Hematopoietic multipotent progenitor cell treated with erythropoietin and hydrocortisone succinate and interleukin-3 and kit ligand, for 8 days (in vitro differentiated cells): ENCODE results near the gene ALOXE3.

Experiments used
- DNase-seq: peaks from one replicate; pipeline ENCODE4 v3.0.0-alpha.2; 2015

ALOXE3 gene

DNA sequence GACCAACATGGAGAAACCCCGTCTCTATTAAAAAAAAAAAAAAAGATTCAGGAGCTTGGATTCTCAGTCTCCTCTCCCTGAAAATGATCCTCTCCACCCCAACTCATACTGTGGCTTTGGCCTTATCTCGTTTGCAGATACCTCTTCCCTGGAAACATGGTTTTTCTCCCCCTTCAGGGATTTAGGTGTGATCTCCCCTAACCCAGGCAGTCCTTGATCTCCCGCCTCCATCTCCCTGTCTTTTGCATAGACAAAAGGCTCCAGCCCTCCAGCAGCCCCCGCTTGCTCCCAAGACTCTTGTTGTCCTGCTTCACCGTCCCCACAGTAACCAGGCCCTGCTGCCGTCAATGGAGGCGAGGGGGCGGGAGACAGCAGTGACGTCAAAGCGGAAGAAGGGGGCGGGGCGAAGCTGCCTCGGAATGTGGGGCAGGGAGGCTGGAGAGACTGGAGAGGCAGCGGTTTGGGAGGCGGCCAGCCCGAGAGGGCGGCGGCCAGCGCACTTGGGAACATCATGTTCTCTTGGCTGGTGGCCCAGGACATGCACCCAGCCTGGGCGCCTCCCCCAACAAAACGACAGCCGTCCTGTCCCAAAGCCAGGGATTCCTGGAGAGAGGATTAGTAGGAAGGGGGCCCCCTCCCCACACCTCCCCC is 35.8 kb upstream of the ALOXE3 start:
- peak; percentile 98 for DNase-seq

DNA sequence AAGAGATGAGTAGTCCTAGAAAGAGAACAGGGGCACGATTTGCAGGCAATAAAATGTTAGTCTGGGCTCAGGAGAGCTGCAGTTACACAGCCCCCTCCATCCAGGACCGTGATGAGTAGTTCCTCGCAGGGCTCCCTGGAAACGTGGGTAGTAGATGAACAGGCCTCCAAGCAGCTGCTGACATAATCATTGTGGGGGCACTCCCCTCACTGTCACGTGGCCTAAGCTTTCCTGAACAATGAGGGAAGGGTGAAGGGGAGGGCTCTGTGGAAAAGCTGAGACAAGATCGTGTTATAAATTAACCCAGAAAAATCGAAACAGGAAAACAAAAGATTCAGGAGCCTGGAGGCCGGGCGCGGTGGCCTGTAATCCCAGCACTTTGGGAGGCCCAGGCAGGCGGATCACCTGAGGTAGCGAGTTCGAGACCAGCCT is 35.2 kb upstream of the ALOXE3 start:
- peak; percentile 89 for DNase-seq

DNA sequence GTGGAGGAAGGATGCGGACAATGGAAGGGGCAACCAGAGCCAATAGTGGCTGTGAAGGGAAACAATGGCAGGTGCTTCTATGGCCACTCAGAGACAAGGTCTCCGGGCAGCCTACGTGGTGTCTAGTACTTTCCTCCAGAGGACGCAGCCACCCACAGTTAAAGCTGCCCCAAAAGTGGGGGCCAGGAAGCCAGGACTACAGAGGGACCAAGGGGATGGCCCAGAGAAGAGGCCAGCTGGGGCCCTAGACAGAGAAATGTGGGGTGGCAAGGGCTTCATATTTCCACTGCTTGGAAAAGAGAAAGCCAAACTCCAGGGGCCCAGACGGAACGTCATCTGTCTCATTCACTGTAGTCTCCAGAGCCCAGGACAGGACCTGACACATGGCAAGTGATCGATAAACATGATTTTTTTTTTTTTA is 34.7 kb upstream of the ALOXE3 start:
- DNase-seq = no peak

DNA sequence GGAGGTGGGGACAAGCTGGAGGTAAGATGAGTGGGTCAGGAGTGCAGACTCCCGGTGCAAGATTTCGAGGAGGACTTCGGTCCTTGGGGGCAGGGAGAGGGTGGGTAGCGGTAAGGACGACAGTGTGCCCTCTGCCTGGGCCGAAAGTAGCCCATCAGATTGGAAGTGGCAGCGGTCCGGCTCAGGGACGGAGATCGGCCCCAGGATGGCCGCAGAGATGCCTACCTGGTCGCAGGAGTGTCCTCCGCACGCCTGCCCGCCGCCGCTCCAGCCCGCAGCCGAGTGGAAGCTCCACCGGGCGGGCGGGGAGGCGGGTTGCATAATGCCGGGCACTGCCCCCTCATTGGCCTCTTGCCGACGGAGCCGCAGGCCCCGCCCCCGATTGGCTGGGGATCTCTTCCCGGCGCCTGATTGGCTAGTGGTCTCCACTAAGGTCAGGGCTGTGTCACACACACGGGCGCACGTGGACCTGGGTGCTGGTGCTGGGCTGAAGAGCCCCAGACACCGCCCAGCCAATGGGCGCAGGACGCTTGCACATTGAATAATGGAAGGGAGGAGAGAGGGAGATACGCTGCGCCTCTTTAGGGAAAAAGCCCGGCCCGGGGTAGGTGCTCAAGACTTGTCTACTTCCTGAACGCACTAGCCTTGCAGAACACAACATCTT is 33.9 kb upstream of the ALOXE3 start, which contains the start of gene PER1:
Gene PER1, minus strand, starts transcription at position 293 of the 664 bp plus-strand sequence. CDS start 1,698 bp downstream, outside the sequence.
- DNase-seq = peak; percentile 98

DNA sequence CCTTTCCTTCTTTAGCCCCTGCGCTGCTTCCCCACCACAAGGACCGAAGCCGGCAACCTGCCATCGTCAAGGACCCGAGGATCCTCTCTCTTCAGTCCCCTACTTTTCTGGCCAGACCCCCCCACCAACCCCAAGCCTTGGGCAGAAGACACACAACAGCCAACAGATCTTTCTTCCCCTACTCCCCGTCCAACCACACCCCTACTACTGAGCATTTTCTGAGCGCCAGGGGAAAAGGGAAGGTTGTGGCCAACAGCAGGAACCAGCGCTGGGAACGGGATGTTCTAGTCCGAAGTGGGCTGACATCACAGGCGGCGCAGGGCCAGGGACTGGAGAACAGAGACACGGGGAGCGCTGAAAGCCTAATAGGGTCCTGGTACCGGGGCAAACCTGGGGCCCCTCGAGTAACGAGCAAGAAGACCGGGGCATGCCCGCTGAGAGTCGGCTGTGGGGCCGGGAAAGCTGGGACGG is 33.4 kb upstream of the ALOXE3 start:
- peak; percentile 38 for DNase-seq

DNA sequence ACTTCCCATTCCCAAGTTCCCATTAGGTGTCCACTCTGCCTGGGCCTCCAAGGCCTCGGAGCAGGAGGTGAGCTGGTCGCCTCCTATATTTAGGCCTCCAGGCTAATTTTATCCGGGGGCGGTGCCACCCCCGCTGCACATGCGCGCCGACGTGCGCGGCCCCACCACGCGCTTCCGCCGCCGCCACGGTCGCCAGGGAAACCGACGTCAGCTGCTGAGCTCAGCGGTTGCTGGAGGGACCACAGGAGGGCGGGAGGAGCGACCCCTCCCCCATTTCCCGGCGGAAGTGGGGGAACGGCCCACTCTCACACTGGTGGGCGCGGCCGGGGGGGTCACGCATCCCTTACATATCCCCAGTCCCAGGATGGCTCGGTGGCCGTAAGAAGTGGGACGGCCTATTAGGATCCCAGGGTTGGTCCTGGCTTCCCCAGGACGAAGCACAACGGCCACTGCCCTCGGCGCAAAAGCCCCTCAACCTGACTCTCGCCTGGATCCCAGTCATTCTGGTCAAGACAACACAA is 32.9 kb upstream of the ALOXE3 start:
- peak; percentile 71 for DNase-seq

DNA sequence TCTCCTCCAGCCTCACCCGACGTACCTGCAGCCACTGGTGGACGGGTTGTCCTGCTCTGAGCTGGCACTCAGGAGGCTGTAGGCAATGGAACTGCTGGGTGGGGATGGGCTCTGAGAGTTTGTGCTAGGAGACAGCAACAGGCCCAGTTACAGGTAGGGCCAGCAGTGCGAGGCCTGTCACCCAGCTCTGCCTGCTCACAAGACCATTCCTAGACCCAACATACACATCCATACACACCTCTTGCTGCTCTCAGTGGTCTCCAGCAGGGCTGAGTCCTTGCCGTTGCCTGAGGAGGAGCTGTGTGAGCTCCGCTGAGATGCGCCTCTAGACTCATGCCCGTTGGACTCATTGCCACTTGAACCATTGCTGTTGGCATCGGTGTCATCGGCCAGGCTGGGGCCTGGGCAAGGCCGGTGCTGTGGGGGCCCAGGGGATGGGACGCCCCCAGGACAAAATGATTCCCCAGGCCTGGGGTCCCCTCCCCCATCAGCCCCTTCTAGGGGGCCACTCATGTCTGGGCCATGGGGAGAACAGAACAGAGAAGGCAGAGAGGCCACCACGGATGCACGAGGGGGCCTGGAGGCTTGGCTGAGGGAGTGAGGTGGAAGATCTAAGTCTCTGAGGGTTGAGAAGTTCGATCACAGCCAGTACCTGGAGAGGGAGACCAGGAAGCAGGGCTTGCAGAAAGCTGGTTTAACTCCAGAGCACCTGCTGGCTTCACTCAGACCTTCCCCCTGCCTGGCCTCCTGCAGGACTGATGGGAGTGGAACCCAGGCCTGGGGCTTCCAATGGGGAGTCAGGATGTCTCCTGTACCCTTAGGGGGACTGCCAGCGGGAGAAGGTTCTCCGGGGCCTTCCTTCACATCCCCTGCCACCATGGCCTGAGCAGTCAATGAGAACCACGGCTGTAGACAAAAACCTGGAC is 32.1 kb upstream of the ALOXE3 start:
- DNase-seq = no peak

DNA sequence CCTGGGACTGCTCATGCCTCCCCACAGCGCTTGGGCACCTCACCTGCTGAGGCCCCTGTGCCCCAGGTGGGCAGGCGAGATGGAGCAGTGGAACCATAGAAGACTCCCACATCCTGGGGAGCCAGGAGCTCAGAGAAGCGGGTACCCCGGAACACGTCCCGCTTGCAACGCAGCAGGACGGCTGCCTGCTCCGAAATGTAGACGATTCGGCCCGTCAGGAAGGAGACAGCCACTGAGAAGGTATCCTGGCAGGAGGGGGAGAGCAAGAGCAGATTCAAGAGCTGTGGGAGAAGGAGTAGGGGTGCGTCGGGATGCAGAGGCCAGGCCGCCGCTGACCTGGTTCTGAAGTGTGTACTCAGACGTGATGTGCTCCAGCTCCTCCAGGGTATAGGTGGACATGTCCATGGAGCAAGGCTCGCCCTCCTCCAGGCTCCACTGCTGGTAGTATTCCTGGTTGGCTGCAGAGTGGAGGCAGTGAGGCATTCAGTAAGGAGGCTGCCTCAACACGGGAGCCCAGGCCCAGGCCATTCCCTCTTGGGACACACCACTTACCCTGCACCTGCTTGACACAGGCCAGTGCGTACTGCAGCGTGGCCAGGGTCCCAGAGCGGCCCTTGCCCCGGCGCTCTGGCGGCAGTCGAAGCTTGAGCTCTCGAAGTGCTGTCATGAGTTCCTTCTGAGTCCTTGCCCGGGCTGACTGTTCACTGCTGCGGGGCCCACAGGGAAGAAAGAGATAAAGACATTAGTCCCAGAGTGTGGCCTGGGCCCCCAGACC is 31.3 kb upstream of the ALOXE3 start:
- DNase-seq = no peak

DNA sequence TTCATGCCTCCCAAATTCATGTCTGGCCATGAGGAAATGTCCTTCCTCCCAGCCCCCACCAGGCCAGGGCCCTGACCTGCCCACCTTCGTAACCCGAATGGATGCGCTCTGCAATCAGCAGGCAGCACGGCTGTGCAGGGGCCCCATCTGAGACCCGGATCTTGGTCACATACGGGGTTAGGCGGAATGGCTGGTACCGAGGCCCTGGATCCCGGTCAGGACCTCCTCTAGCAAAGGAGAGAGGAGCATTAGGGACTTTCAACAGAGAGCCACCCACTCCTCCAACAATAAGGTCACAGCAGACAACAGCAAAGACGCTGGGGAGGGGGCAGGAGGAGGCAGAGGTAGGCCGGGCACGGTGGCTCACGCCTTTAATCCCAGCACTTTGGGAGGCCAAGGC is 30.2 kb upstream of the ALOXE3 start:
- DNase-seq = no peak

DNA sequence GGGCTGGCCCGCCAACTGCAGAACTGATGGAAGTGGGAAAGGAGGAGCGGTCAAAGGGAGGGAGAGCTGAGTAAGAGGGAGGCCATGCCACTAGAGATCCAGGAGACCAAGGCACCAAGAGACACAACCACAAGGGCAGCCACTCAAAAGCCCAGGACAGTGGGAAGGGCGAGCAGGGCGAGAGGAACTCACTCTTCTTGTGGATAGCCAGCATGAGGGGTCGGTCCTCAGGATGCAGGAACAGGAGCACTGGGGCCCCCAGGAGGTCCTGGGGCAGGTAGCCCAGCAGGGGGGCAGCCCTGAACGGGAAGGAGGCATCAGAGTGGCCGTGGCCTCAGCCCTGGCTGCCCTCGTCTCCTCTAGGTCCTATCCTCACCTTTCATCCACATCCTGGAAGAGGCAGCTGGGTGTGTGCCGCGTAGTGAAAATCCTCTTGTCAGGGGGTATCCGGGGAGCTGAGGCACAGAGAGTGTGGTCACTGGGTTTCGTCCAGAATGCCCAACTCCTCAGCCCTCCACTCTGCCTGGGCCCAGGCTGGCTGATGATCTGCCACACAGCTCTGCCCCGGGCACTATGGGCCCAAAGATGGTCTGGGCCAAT is 29.6 kb upstream of the ALOXE3 start:
- no peak for DNase-seq

DNA sequence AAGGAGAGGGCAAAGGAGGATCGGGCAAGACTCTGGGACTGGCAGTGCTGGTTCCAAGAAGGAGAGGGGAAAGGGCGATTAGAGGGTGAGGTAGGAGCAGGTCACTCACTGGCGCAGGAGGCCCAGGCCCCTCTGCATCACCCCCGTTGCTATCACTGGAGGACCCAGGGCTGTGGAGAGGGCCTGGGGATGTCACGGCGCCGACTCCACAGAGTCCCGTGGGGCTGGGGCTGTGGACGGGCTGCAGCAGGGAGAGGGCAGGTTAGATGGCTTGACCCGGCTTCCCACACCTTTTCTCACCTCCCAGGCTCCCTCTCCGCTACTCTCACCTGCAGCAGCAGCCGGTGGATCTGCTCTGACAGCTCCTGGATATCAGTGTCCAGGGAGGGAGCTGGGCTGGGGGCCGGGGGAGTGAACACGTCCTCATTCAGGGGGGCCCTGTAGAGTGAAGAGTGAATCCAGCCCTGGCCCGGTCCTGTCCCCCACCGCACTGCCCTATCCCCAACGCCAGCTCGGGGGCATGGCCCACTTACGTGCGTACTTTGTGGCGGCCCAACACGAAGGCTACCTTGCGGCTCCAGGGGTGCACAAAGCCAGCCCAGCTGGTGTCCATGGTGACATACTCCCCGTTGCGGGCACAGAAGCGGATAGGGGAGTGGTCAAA is 29.0 kb upstream of the ALOXE3 start:
- DNase-seq = no peak

DNA sequence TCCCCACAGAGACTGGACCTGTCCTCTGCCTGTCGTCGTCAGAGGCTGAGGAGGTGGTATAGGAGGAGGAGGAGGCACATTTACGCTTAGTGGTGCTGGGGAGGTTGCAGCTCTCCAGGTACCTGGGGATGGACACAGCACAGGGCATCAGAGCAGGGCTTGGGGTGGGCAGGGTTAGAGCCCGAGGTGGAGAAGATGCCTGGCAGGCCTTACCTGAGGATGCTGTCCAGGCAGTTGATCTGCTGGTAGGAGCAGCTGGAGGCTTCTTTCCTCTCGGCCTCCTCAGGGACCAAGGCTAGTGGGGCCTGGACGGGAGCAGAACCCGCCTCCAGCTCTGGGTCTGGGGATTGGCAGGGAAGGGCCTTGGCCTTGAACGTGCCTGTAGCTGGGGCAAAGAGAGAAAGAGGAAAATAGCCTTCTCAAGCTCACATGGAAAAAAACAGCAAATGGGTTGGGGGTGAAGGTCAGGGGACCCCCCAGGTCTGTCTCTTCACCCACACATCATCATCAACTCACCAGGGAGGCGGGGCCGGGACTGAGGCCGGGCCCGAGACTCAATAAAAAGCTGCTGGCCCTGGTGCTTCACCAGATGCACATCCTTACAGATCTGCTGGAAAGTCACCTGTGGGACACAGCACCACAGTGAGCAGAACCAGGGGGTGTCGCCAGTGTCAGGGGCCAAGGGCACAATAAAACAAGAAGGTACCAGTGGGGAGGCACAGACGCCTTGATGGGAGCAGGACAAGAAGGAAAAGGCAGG is 28.2 kb upstream of the ALOXE3 start:
- DNase-seq = no peak

DNA sequence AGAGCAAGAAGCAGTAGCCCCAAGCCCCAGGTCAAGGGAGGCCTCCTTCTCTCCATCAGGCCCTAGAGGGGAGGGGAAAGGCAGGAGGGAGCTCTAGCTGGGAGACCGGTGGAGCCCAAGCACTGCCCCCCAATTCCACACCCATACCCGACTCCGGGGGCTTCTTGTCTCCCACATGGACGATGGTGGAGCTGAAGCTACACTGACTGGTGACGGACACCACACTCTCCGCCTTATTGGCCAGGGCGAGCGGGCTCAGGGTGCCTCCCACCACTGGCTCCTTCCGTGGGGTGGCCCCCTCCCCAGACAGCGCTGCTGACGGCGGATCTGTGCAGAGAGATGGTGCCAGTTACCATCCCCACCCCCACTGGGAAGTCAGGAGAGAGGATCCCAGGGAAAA is 27.5 kb upstream of the ALOXE3 start:
- DNase-seq = no peak

DNA sequence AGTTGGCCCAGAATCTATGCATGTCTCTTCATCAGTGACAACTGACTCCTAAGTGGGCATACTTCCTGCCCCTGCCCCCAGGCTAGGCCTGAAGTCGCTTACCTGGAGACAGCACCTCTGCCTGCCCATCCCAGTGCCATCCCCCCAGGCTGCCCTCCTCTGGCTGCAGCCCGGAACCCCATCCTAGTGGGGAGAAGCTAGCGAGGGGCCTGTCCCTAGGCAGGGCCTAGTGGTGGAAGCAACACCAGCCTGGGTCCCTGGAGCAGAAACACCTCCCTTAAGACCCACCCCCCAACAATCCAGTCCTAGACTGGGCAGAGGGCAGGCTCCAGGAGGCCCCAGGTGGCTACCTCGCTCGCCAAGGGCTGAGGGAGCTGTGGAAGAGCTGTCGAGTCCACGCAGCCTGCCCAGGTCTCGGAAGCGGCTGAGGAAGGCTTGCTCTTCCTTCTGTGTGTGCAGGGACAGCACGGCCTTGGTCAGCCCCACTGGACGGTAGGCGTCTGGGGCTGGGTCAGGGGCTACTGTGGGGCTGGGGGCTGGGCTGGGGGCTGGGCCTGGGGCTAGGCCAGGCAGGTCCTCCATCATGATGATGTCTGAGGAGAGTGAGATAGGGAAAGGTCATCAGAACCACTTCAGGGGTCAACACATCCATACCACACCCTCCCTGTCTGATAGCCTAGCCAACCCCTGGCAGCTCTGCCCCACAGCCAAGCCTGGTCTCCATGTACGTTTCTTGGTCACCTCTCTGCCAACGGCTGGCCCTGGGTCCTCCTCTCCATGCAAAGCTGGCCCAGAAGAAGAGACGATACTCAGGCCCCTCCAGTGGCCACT is 26.3 kb upstream of the ALOXE3 start:
- no peak for DNase-seq

DNA sequence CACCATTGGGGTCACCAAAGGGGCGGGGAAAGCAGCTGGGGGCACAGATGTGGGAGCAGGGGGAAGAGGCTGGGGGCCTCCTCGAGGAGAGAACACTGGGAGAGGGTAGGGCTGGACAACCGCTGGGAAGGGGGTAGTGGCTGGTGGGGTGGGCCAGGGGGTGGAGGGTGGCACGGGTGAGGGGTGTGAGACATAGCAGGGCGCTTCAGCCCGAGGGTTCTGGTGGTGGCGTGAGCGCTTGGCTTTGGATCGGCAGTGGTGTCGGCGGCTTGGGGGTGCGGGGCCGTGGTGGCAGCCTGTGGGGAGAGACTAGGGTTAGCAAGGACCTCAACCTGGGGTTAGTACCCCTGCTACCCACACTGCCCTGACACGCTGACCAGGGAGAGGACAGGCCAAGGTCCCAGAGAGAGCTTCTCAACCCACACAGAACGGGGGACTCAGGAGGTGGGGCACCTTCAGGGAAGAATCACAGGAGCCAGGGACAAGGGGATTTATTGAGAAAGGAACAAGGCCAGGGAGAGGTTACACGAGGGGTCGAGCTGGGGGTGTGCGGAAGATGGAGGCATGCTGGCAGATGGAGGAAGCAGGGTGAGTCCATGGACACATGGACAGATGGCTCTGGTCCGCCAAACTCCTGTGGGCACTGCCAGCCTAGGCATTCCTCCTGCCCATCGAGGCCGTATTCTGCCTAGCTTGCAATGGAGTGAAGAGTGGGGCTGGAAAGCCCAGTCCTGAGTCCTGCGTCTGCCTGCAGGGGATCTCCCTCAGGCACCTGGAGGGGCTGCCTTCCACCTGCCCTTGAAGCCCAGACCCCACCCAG is 25.5 kb upstream of the ALOXE3 start:
- no peak for DNase-seq

DNA sequence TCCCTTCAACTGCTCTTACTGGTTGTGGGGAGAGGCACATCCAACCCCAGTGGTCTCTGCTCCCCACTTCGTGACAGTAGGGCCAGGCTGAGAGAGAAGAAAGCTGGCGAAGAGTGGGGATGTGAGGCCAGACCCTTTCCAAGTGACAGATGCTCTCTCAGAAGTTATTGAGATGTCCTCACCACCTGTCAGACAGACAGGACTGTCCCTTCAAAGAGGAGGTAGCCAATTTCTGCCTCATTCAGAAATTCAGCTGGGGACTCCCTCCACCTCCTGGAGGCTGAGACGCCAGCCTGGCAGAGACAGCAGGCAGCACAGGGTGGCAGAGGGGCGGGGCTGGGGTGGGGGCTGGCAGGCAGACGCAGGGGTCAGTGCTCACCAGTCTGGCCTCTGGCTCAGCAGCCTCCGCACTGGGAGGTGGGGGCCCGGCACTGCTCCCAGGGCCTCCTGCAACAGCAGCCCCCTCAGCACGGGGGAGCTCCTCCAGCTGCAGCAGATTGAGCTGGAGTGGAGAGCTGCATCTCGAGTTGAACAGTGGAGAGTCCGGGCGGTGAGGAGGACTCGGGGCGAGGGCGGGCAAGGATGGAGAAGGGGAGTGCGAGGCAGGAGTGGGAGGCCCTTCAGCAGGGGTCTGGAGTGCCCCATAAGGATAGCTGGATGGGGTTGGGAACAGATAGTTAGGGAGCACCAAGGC is 24.7 kb upstream of the ALOXE3 start:
- no peak for DNase-seq

DNA sequence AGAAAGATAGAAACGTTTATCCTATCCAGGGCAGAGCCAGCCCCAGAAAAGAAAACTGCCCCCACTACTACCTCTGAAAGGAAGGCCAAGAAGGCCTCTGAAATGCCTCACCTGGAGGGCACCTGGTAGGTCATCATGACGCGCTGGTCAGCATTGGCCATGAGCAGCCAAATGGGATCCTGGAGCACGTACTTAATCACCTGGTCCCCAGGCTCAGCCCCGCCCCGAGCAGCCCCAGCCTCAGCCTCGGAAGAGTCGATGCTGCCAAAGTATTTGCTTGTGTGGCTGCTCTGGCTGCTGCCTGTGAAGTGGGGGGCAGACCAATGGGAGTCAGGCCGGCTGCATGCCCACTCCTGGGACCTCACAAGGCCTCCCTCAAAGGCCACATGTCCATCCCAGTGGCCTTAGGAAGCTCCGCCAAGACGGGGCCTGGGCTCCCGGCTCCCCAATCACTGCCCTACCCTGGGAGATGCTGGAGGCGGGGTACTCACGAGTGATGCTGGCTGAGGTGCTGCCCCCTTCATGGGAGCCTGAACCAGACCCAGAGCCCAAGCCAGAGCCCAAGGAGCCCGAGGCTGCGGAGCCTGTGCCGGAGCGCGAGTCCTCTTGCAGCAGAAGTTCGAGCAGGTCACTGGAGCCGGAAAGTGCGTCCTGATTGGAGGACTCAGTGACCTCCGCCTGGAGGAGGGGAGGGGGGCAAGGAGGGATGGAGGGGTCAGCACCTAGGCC is 24.0 kb upstream of the ALOXE3 start:
- no peak for DNase-seq
